ENCODE results near the gene TAX1BP3.
A peak's percentile ranks its signal among the peaks of the same experiment; 100 is the strongest.
"Not testable (repeated sequence)": the region's sequence is repeated elsewhere in the genome, so short reads cannot be mapped to it uniquely, and the experiment has no call there.

TAX1BP3 gene
- total RNA-seq: 1.4 to 2.1 reads per million in 2 donors

- peak; percentile 98 for DNase-seq
Observed at GRCh38 chr17:3668279-3669084, at the start of gene TAX1BP3, which contains the start of gene EMC6. TSS of gene TAX1BP3 (minus strand) at chr17:3668578. CDS start at chr17:3668526, 52 bp downstream. TSS of gene EMC6 (plus strand) at chr17:3668812. CDS start at chr17:3669147, 335 bp downstream.

GRCh38 chr17:3715296-3715695 is 46.9 kb upstream of the TAX1BP3 start:
- no peak for DNase-seq

- DNase-seq: no peak
Observed at GRCh38 chr17:3712811-3713463, 44.6 kb upstream of the TAX1BP3 start.

DNA sequence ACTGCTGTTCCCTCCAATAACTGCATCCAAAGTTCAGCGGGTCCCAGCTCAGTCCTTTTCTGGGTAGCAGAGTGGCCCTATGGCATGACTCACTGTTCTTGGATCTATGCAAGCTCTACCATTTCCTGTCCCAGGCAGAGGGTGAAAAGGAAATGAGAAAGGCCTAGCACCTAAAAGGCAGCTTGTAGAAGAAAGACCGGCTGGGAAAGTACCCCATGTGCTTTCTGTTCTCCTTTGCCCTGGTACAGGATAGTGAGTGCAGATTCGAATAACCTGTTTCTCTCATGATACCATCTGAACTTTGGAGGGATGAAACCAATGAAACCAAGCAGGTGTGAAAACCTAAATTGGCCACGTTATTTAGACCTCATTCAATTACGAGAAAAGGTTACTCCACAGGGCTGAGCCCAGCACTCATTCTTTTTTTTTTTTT is 42.6 kb upstream of the TAX1BP3 start:
- DNase-seq: no peak

DNA sequence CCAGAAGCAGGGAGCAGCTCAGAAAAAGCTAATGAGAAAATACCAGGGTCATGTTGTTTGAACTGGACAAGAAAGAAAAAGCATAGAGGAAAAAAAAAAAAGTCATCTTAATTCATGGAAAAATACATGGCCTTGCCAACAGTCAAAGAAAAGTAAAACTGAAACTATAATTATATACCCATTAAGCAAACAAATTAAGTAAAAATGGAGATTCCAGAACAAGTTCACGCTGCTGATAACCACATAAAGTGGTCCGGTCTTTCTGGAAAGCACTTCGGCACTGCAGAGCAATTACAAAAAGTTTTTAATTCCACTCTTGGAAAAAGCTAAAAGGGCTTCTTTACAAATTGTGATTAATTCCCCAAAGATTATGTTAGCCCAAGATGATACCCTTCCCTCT is 40.0 kb upstream of the TAX1BP3 start:
- DNase-seq: no peak

DNA sequence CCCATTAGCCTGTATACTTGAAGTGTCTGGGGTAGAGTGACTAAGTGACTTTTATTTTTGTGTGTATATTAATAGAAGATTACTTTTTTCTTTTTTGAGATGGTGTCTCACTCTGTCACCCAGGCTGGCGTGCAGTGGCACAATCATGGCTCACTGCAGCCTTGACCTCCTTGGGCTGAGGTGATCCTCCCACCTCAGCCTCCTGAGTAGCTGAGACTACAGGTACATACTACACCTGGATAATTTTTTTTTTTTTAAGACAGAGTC is 37.3 kb upstream of the TAX1BP3 start:
- DNase-seq: not testable (repeated sequence)

DNA sequence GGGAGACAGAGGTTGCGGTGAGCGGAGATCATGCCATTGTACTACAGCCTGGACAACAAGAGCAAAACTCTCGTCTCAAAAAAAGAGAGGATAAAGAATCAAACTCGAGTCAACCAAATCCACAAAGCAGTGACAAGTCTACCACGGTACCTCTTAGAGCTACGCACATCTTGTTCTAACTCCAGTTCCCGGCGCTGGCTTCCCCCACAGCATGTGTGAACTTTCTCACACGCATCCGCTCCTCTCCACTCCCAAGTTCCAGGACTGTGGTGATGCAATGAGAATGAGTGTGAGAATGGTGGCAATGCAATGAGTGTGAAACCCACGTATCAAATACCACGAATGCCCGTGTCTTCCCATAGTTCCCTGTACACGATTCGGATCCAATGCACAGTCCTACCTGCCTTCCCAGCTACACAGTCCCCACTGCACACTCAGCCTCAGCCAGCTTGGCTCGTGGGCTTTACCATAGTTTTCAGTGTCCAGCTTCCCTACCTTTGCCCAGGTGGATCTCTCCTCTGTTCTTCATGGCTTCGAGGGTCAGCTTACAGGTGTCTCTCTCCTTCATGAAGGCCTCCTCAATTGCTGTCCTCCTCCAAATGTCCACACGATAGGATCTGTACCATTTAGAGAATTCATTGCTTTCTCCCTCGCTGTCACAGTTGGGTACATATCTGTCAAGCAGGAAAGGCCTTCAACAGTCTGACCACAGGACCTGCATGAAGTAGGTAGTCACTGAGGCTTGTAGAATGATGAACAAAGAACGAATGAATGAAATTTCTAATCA is 36.7 kb upstream of the TAX1BP3 start:
- DNase-seq: no peak

- not testable (repeated sequence) for DNase-seq
Observed at GRCh38 chr17:3702041-3702539, 33.7 kb upstream of the TAX1BP3 start.

- DNase-seq: no peak
Observed at GRCh38 chr17:3699951-3700350, 31.6 kb upstream of the TAX1BP3 start.

DNA sequence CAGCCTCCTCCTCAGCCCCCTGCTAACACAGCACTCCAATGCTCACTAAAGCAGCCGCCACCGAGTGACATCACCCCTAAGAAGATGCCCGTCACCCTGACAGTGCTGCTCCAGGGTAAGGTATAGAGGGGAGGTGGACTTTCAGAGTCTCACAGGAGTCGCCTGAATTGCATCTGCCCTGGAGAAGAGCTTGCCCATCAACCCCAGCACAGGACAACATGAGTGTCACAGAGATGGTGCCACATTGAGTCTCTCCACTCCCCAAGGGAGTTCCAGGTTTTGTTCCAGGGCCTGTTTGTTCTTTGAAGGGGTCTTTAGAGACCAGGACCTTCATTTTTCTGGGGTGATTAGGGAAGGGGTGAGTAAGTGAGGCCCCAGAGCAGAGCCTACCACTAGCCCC is 29.8 kb upstream of the TAX1BP3 start:
- DNase-seq: no peak

- no peak for DNase-seq
Observed at GRCh38 chr17:3697103-3697476, 28.7 kb upstream of the TAX1BP3 start.

DNA sequence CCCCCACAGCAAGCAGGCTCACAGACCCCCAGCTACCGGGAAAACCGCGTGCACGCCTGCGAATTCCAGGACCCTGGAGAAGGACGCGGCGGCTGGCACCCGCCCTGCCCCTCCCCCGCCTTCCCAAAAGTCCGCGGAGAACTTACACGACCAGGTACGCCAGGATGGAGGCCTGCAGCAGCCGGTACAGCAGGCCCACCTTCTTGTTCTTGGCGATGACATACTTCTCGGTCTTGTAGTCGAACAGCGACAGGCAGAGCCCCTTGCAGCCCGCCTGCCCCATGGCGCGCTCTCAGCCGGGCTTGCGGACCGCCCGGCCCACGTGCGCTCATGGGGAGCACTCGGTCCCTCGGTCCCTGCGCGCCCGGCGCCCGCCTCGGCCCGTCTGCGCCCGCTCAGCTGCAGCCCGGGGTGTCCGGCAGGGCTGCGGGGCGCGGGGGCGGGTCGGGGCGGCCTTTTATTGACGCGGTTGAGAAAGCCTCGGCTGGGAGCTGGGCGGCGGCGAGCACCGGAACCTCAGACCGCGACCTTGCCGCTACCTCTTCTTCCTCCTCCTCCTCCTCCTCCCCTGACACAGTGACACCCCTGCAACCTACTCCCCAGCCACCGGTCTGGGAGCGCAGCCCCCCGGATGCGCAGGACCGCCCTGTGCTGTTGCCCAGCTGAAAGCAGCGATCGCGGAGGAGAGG is 27.5 kb upstream of the TAX1BP3 start, which contains the start of gene P2RX5:
Gene P2RX5 (minus strand): TSS at position 433 of the 689 bp plus-strand sequence. CDS start 150 bp downstream, at position 283.
- peak; percentile 34 for DNase-seq

GRCh38 chr17:3695129-3695722 is 26.8 kb upstream of the TAX1BP3 start:
- DNase-seq: no peak

- no peak for DNase-seq
Observed at GRCh38 chr17:3693829-3694231, 25.5 kb upstream of the TAX1BP3 start.

DNA sequence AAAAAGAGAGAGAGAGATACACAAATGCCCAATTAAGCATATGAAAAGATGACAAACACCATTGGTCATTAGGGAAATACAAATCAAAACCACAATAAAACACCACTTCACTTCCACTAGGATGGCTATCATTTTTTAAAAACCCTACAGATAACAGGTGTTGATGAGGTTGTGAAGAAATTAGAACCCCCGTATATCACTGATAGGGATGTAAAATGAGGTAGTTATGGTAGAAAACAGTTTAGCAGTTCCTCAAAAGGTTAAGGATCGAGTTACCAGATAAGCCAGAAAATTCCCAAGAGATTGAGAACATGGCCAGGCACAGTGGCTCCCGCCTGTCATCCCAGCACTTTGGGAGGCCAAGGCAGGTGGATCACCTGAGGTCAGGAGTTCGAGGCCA is 24.8 kb upstream of the TAX1BP3 start:
- DNase-seq: no peak

DNA sequence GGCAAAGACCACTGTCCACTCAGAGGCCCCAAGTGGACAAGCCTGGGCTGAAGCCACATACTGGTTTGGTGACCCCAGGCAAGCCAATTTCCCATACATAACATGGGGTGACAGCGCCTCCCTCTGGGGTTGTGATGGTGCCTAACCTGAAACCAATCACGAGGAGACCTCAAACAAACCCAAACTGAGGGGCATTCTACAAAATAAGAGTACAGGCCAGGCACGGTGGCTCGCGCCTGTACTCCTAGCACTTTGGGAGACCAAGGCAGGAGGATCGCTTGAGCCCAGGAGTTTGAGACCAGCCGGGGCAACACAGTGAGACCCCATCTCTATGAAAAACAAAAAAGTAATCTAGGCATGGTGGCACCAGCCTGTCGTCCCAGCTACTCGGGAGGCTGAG is 24.0 kb upstream of the TAX1BP3 start:
- no peak for DNase-seq

GRCh38 chr17:3691617-3692067 is 23.3 kb upstream of the TAX1BP3 start:
- DNase-seq: no peak

DNA sequence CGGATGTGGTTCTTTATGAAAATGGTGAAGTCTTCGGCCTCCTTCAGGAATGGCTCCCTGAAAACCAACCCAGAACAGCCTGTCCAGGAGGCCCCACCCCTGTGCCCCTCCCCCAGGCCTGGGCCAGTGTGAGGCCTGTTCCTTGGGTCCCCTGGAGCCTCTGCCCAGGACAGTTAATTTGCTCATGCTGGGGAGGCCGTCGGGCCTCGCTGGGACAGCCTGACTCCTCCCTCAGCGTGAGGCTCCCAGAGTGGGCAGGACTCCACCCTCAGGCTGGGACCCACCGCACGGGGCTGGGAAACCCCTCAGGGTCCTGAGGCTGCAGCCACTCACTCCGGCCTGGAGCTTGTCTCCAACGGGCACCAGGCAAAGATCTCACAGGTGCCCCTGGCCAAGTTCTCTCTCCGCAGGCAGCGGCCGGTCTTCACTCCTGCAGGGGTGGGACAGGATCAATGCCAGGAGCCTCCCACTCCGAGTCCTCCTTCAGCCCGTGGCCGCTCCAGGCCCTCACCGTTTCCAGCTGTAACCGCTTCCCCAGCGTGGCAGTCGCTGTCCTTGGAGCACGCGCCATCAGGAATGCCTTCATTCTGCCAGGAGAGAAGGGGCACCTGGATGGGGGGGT is 21.8 kb upstream of the TAX1BP3 start:
- no peak for DNase-seq

DNA sequence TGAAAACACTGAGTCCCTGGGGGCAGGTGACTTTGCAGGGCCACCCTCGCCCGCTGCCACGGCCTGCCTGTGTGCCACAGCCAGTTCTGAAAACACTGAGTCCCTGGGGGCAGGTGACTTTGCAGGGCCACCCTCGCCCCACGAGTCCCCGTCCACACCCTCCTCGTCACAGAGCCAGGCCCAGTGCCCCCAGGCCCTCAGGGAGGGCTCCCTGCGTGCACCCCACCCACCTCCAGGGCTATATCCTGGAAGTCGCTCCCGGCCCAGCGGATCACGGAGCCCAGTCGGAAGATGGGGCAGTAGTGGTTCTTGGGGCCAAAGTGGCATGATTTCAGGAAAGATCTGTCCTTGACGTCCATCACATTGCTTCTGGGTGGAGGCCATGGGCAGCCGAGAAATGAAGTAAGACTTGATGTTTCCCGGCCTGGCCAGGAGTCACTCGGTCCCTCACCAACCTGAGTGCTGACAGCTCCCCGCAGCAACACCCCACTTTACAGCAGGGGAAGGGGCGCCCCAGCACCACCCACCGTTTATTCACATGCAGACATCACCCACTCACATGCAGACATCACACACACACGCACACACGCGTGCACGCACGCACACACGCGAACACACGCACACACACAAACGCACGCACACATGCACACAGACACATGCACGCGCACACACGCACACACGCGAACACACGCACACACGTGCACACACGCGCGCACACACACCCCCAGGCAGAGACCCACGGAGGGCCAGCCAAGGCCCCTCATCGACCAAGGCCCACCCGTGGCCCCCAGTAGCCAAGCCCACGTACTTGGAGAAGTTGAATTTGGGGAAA is 21.1 kb upstream of the TAX1BP3 start:
- no peak for DNase-seq

GRCh38 chr17:3688852-3689261 is 20.5 kb upstream of the TAX1BP3 start:
- DNase-seq: no peak

Data from activated gamma-delta T cell (primary cell).